ENCODE results near the gene CNTNAP2.

The CNTNAP2 gene

GRCh38 chr7:147465223-147465622 lies 1348.6 kb downstream of the CNTNAP2 start:
- no peaks in the 10 kb centered on the region for H3K4me1 ChIP-seq (ENCODE audit: insufficient read depth, insufficient read length)
- H3K36me3 ChIP-seq (ENCODE audit: insufficient read depth, insufficient read length, low read length) = no peaks in the 10 kb centered on the region
- H3K9ac ChIP-seq (ENCODE audit: insufficient read length, low read depth) = no peak overlapping the region
- no peak for TF ChIP-seq ZNF274 (IDR thresholded peaks at IDR 0.05; ENCODE audit: low read depth, low read length)
- no peak for TF ChIP-seq SUZ12 (IDR thresholded peaks at IDR 0.05; ENCODE audit: extremely low read depth, insufficient read depth, insufficient read length)
- no peak for TF ChIP-seq YY1 (IDR thresholded peaks at IDR 0.05; ENCODE audit: insufficient read depth, insufficient read length)
- H3K27me3 ChIP-seq (ENCODE audit: insufficient read depth, insufficient read length) = no peaks in the 10 kb centered on the region
- H3K9me3 ChIP-seq (ENCODE audit: insufficient read depth, low read length) = no peaks in the 10 kb centered on the region
- H3K4me3 ChIP-seq (ENCODE audit: insufficient read length, low read depth) = no peak overlapping the region
- no peak for DNase-seq (ENCODE audit: low read depth, low spot score)

DNA sequence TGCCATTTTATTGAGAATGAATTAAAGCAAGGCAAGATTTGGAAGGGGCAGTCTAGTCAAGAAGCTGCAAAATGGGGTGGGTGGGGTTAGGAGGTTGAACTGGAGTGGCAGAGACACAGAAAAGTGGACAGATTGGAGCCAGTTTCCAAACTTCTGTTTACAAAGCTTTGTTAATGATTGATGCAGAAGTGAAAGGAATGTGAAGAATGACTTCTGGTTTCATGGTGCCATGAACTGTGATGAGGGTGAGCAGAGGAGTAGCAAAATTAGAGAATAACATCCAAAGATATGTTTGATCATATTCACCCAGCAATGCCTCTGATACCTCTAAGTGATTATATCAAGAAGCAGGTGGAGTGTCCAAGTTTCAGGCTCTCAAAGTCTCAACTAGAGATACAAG lies 1356.0 kb downstream of the CNTNAP2 start:
- TF ChIP-seq ZNF274 (IDR thresholded peaks at IDR 0.05; ENCODE audit: low read depth, low read length) = no peak
- Histone ChIP-seq H3K9ac (ENCODE audit: insufficient read length, low read depth) (no peak overlapping the region), H3K4me3 (ENCODE audit: insufficient read length, low read depth) (no peak overlapping the region), H3K9me3 (ENCODE audit: insufficient read depth, low read length) (no peaks in the 10 kb centered on the region), H3K36me3 (ENCODE audit: insufficient read depth, insufficient read length, low read length) (no peaks in the 10 kb centered on the region), H3K4me1 (ENCODE audit: insufficient read depth, insufficient read length) (no peaks in the 10 kb centered on the region), H3K27me3 (ENCODE audit: insufficient read depth, insufficient read length) (no peaks in the 10 kb centered on the region)
- DNase-seq (ENCODE audit: low read depth, low spot score) = no peak

GRCh38 chr7:147474862-147475261 lies 1358.3 kb downstream of the CNTNAP2 start:
- TF ChIP-seq YY1 (IDR thresholded peaks at IDR 0.05; ENCODE audit: insufficient read depth, insufficient read length) = no peak
- TF ChIP-seq ZNF274 (IDR thresholded peaks at IDR 0.05; ENCODE audit: low read depth, low read length) = no peak
- TF ChIP-seq SUZ12 (IDR thresholded peaks at IDR 0.05; ENCODE audit: extremely low read depth, insufficient read depth, insufficient read length) = no peak
- Histone ChIP-seq H3K9ac (ENCODE audit: insufficient read length, low read depth) (no peak overlapping the region), H3K27me3 (ENCODE audit: insufficient read depth, insufficient read length) (no peaks in the 10 kb centered on the region), H3K36me3 (ENCODE audit: insufficient read depth, insufficient read length, low read length) (no peaks in the 10 kb centered on the region), H3K9me3 (ENCODE audit: insufficient read depth, low read length) (no peaks in the 10 kb centered on the region), H3K4me1 (ENCODE audit: insufficient read depth, insufficient read length) (no peaks in the 10 kb centered on the region), H3K4me3 (ENCODE audit: insufficient read length, low read depth) (no peak overlapping the region)
- no peak for DNase-seq (ENCODE audit: low read depth, low spot score)

- H3K4me3 ChIP-seq (ENCODE audit: insufficient read length, low read depth) = no peak overlapping the region
- H3K36me3 ChIP-seq (ENCODE audit: insufficient read depth, insufficient read length, low read length) = no peaks in the 10 kb centered on the region
- TF ChIP-seq SUZ12 (IDR thresholded peaks at IDR 0.05; ENCODE audit: extremely low read depth, insufficient read depth, insufficient read length) (no peak), YY1 (IDR thresholded peaks at IDR 0.05; ENCODE audit: insufficient read depth, insufficient read length) (no peak), ZNF274 (IDR thresholded peaks at IDR 0.05; ENCODE audit: low read depth, low read length) (no peak)
- no peak overlapping the region for H3K9ac ChIP-seq (ENCODE audit: insufficient read length, low read depth)
- H3K27me3 ChIP-seq (ENCODE audit: insufficient read depth, insufficient read length) = no peaks in the 10 kb centered on the region
- H3K9me3 ChIP-seq (ENCODE audit: insufficient read depth, low read length) = no peaks in the 10 kb centered on the region
- DNase-seq (ENCODE audit: low read depth, low spot score) = no peak
- H3K4me1 ChIP-seq (ENCODE audit: insufficient read depth, insufficient read length) = no peaks in the 10 kb centered on the region
Measured at GRCh38 chr7:147477526-147477925, 1360.9 kb downstream of the CNTNAP2 start.

GRCh38 chr7:147478796-147479195 lies 1362.2 kb downstream of the CNTNAP2 start:
- no peaks in the 10 kb centered on the region for H3K27me3 ChIP-seq (ENCODE audit: insufficient read depth, insufficient read length)
- H3K4me3 ChIP-seq (ENCODE audit: insufficient read length, low read depth) = no peak overlapping the region
- H3K9me3 ChIP-seq (ENCODE audit: insufficient read depth, low read length) = no peaks in the 10 kb centered on the region
- no peak for TF ChIP-seq YY1 (IDR thresholded peaks at IDR 0.05; ENCODE audit: insufficient read depth, insufficient read length)
- no peak for TF ChIP-seq ZNF274 (IDR thresholded peaks at IDR 0.05; ENCODE audit: low read depth, low read length)
- no peak for TF ChIP-seq SUZ12 (IDR thresholded peaks at IDR 0.05; ENCODE audit: extremely low read depth, insufficient read depth, insufficient read length)
- H3K4me1 ChIP-seq (ENCODE audit: insufficient read depth, insufficient read length) = no peaks in the 10 kb centered on the region
- DNase-seq (ENCODE audit: low read depth, low spot score) = no peak
- H3K36me3 ChIP-seq (ENCODE audit: insufficient read depth, insufficient read length, low read length) = no peaks in the 10 kb centered on the region
- no peak overlapping the region for H3K9ac ChIP-seq (ENCODE audit: insufficient read length, low read depth)

DNA sequence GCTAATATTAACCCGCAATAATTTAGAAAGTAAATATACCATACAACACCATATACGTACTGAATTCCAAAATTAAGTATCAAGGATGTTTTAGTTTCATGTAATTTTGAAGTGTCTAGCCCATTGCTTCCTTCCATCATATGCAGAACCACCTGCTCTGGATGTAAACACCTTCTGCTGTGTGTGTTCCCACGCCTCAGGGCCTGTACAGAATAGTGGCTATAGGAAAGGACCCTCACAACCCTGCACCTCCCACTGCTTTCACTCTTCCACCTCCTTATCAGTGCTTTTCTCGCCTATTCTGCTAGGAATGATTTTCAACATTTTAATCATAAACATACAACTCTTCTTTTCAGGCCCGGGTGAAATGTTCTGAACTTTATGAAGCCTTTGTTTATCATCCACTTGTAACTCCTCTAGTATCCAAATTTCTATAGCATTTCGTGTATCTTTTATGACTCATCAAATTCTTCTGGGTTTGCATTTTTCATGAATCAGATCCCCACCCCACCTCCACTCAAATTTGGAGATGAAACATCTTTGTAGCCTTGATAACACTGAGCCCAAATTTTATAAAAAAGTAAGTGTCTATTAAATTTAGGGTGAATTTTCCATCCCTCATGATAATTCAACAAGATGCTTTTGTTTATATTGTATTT lies 1367.2 kb downstream of the CNTNAP2 start:
- TF ChIP-seq ZNF274 (IDR thresholded peaks at IDR 0.05; ENCODE audit: low read depth, low read length) = no peak
- TF ChIP-seq SUZ12 (IDR thresholded peaks at IDR 0.05; ENCODE audit: extremely low read depth, insufficient read depth, insufficient read length) = no peak
- TF ChIP-seq YY1 (IDR thresholded peaks at IDR 0.05; ENCODE audit: insufficient read depth, insufficient read length) = no peak
- no peak for DNase-seq (ENCODE audit: low read depth, low spot score)
- no peaks in the 10 kb centered on the region for H3K9me3 ChIP-seq (ENCODE audit: insufficient read depth, low read length)
- no peaks in the 10 kb centered on the region for H3K36me3 ChIP-seq (ENCODE audit: insufficient read depth, insufficient read length, low read length)
- no peak overlapping the region for H3K4me3 ChIP-seq (ENCODE audit: insufficient read length, low read depth)
- no peak overlapping the region for H3K9ac ChIP-seq (ENCODE audit: insufficient read length, low read depth)
- H3K4me1 ChIP-seq (ENCODE audit: insufficient read depth, insufficient read length) = no peaks in the 10 kb centered on the region
- H3K27me3 ChIP-seq (ENCODE audit: insufficient read depth, insufficient read length) = no peaks in the 10 kb centered on the region

DNA sequence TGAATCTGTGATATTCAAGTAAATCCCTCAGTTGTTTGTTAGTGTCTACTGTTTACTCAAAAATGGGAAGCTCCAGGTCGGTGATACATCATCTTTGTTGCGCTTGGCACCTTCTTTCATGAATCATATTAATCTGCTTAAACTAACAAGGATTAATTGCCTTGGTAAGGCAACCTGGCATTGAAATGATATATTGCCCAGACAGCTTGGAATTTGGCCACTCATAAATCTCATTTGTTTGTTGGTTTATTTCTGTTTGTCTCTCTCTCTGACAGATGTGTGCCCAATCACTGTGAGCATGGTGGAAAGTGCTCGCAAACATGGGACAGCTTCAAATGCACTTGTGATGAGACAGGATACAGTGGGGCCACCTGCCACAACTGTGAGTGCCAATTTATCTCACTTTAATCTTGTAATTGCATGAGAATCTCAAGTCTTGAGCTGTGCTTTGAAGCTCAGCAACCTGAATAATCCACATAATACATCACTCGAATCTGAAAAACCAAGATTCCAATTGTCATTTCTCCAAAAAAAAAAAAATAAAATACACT lies 1369.1 kb downstream of the CNTNAP2 start:
- Histone ChIP-seq H3K36me3 (ENCODE audit: insufficient read depth, insufficient read length, low read length) (no peaks in the 10 kb centered on the region), H3K9me3 (ENCODE audit: insufficient read depth, low read length) (no peaks in the 10 kb centered on the region), H3K27me3 (ENCODE audit: insufficient read depth, insufficient read length) (no peaks in the 10 kb centered on the region), H3K4me3 (ENCODE audit: insufficient read length, low read depth) (no peak overlapping the region), H3K9ac (ENCODE audit: insufficient read length, low read depth) (no peak overlapping the region), H3K4me1 (ENCODE audit: insufficient read depth, insufficient read length) (no peaks in the 10 kb centered on the region)
- TF ChIP-seq ZNF274 (IDR thresholded peaks at IDR 0.05; ENCODE audit: low read depth, low read length) = no peak
- TF ChIP-seq SUZ12 (IDR thresholded peaks at IDR 0.05; ENCODE audit: extremely low read depth, insufficient read depth, insufficient read length) = no peak
- no peak for TF ChIP-seq YY1 (IDR thresholded peaks at IDR 0.05; ENCODE audit: insufficient read depth, insufficient read length)
- no peak for DNase-seq (ENCODE audit: low read depth, low spot score)
